GM12878 (cell line): Measurements from ENCODE around the gene STRA8. TPM values are rescaled to one million over a fixed set of nuclear protein-coding genes. Genes with fewer than 3 reads are reported as not detected.

Source experiments
- ATAC-seq: fragments of 200-7000 bp; cut with Tn5 transposase; 3 replicates; pipeline ENCODE4 v1.9.1; 2020; ENCODE audit warnings: mild to moderate bottlenecking, moderate library complexity
- BruUV-seq: library from RNA; stranded (reverse); fragments of 400-500 nt; replicated peaks from 2 replicates; lab custom pipeline; 2021; lab: Mats Ljungman, UMichigan
- CTCF ChIA-PET: fragments of 300-600 bp; sonication (Branson Sonifier 250); formaldehyde crosslinking; extraction: SDS; loops from one replicate; lab custom pipeline; 2021; ENCODE audit warnings: inconsistent platforms; lab: Yijun Ruan, JAX
- POLR2A ChIA-PET: fragments of 350-600 bp; formaldehyde crosslinking; extraction: SDS; loops from one replicate; lab custom pipeline; 2021; ENCODE audit warnings: inconsistent platforms; lab: Charles Lee
- RAD21 ChIA-PET: fragments of 300-600 bp; sonication (Branson Sonifier 250); formaldehyde crosslinking; loops from one replicate; lab custom pipeline; 2023; ENCODE audit warnings: antibody characterized with exemption; ENCODE audit not compliant: unreplicated experiment; lab: Charles Lee
- SMC1A ChIA-PET: fragments of 300-600 bp; sonication (Branson Sonifier 250); formaldehyde crosslinking; loops from one replicate; lab custom pipeline; 2023; ENCODE audit not compliant: unreplicated experiment, uncharacterized antibody; lab: Charles Lee
- DNase-seq: peaks from one replicate; pipeline ENCODE4 v3.0.0-alpha.2; 2011; ENCODE audit warnings: low read depth, low spot score
- FAIRE-seq: peaks from 3 replicates; lab custom pipeline; 2011; peaks lifted over from hg19 to GRCh38; lab: Jason Lieb, UNC
- H2AFZ ChIP-seq: 2 replicates; pipeline ENCODE4 v1.6.0; 2011; ENCODE audit warnings: low read depth, low read length, control low read depth; ENCODE audit not compliant: control insufficient read depth
- H3K27ac ChIP-seq: 2 replicates; pipeline ENCODE4 v1.5.1; 2011; ENCODE audit warnings: control low read depth; ENCODE audit not compliant: control insufficient read depth, insufficient read depth
- H3K27me3 ChIP-seq, 2 experiments: replicated peaks in 1 of 2; 2 replicates each; pipeline versions ENCODE4 v1.6.0 to v1.6.1; 2011; ENCODE audit warnings: low read length in 1 of 2; ENCODE audit not compliant: control insufficient read depth in 2 of 2, insufficient read depth in 2 of 2
- H3K36me3 ChIP-seq, 2 experiments: 2 replicates each; pipeline ENCODE4 v1.5.1; 2011; ENCODE audit warnings: low read length in 1 of 2; ENCODE audit not compliant: control insufficient read depth in 2 of 2, insufficient read depth in 2 of 2
- H3K4me1 ChIP-seq: 2 replicates; pipeline ENCODE4 v1.6.1; 2011; ENCODE audit warnings: mild to moderate bottlenecking, low read length, moderate library complexity, mixed read lengths; ENCODE audit not compliant: control insufficient read depth, insufficient read depth
- H3K4me2 ChIP-seq: 2 replicates; pipeline ENCODE4 v1.6.0; 2011; ENCODE audit warnings: control low read depth; ENCODE audit not compliant: control insufficient read depth, insufficient read depth
- H3K4me3 ChIP-seq: fragments of 200-600 bp; sonication (generic); 2 replicates; pipeline ENCODE4 v1.5.1; 2016
- H3K79me2 ChIP-seq: 2 replicates; pipeline ENCODE4 v1.6.0; 2011; ENCODE audit warnings: low read length; ENCODE audit not compliant: control insufficient read depth, insufficient read depth
- H3K9ac ChIP-seq: 2 replicates; pipeline ENCODE4 v1.8.0; 2011; ENCODE audit warnings: low read length, control low read depth, mixed read lengths; ENCODE audit not compliant: control insufficient read depth, insufficient read depth
- H3K9me3 ChIP-seq: replicated peaks from 3 replicates; pipeline ENCODE4 v1.5.1; 2011; ENCODE audit warnings: mild to moderate bottlenecking, low read length; ENCODE audit not compliant: control insufficient read depth, insufficient read depth
- H4K20me1 ChIP-seq: 2 replicates; pipeline ENCODE4 v1.6.0; 2011; ENCODE audit not compliant: control insufficient read depth, insufficient read depth
- DPF2 ChIP-seq: fragments of 450-650 bp; IDR thresholded peaks from 2 replicates; pipeline ENCODE4 v1.6.1; 2017; ENCODE audit warnings: mild to moderate bottlenecking
- ESRRA ChIP-seq: IDR thresholded peaks from 2 replicates; pipeline ENCODE4 v1.6.1; 2012; ENCODE audit warnings: mild to moderate bottlenecking, low read length, improper control_type of control experiment
- HDAC2 ChIP-seq: fragments of 200-600 bp; sonication (generic); IDR thresholded peaks from 2 replicates; pipeline ENCODE4 v1.6.1; 2017
- KAT2A ChIP-seq: conservative IDR thresholded peaks from 2 replicates; pipeline ENCODE4 v1.6.1; 2011; ENCODE audit warnings: low read depth, low read length; ENCODE audit not compliant: control insufficient read depth
- KDM1A ChIP-seq: fragments of 200-600 bp; sonication (generic); IDR thresholded peaks from 2 replicates; pipeline ENCODE4 v1.6.1; 2016; ENCODE audit warnings: borderline replicate concordance
- MYC ChIP-seq: IDR thresholded peaks from 2 replicates; pipeline ENCODE4 v1.6.1; 2011; ENCODE audit warnings: mild to moderate bottlenecking, low read length, moderate library complexity, inconsistent platforms; ENCODE audit not compliant: insufficient read depth, insufficient replicate concordance, insufficient read length, severe bottlenecking
- NR2C2 ChIP-seq: IDR thresholded peaks from 2 replicates; pipeline ENCODE4 v1.6.1; 2011; ENCODE audit warnings: borderline replicate concordance, low read depth; ENCODE audit not compliant: control insufficient read depth, insufficient read length
- NRF1 ChIP-seq: conservative IDR thresholded peaks from 2 replicates; pipeline ENCODE4 v1.6.1; 2011; ENCODE audit warnings: mild to moderate bottlenecking, low read depth, low read length, improper control_type of control experiment
- POLR2AphosphoS5 ChIP-seq: IDR thresholded peaks from 2 replicates; pipeline ENCODE4 v1.6.1; 2011; ENCODE audit warnings: mild to moderate bottlenecking, low read length, inconsistent platforms
- RELA ChIP-seq: fragments of 450-650 bp; IDR thresholded peaks from 2 replicates; pipeline ENCODE4 v1.8.0; 2014; ENCODE audit warnings: borderline replicate concordance; ENCODE audit not compliant: partially characterized antibody
- SREBF1 ChIP-seq: IDR thresholded peaks from 2 replicates; pipeline ENCODE4 v1.6.1; 2012; ENCODE audit warnings: mild to moderate bottlenecking, low read length
- TBL1XR1 ChIP-seq: IDR thresholded peaks from 2 replicates; pipeline ENCODE4 v1.6.1; 2012; ENCODE audit warnings: low read depth, low read length, improper control_type of control experiment
- WGBS: methylation state at CpG from one replicate; pipeline ENCODE4 v1.1.6; 2016; ENCODE audit warnings: low lambda C conversion rate; ENCODE audit not compliant: insufficient replicate concordance, insufficient coverage; ENCODE audit errors: missing lambda C conversion rate; 5-methylcytosine and 5-hydroxymethylcytosine counted together
- in situ Hi-C: fragments of 300-500 bp; cut with MboI; formaldehyde crosslinking; loops from 9 replicates; pipeline ENCODE4 v1.14.3; 2018; ENCODE audit warnings: mixed read lengths
- intact Hi-C: fragments of 100-400 bp; cut with micrococcal nuclease; formaldehyde crosslinking; loops from one replicate; pipeline ENCODE4 v1.14.2; 2022; ENCODE audit not compliant: unreplicated experiment
- polyA plus RNA-seq, 11 experiments: library from polyadenylated mRNA; depleted of rRNA in 4 of 11; unstranded in 6 of 11; stranded (reverse) in 5 of 11; fragments of >200 nt; fragmentation: Nextera tagmentation in 4 of 11; fragmentation: Illumina TruSeq in 1 of 11; extraction: Ambion mirVana in 4 of 11; extraction: Trizol in 1 of 11; gene quantifications; 1 replicate in 1 of 11; 2 replicates in 10 of 11; pipeline versions ENCODE4 v1.2.1 to v1.2.3, GENCODE V29; 2011 to 2016; ENCODE audit warnings: inconsistent platforms in 2 of 11, missing spikeins in 2 of 11, low read depth in 1 of 11
- total RNA-seq, 4 experiments: library from RNA; depleted of rRNA in 3 of 4; stranded (reverse); fragments of >200 nt in 3 of 4; fragmentation: Illumina TruSeq in 1 of 4; extraction: Trizol in 1 of 4; gene quantifications; 2 replicates each; pipeline versions ENCODE4 v1.2.1 to v1.2.3, GENCODE V29; 2013 to 2021
- TF ChIP-seq, protein P1 (sequence below): fragments of 450-650 bp; IDR thresholded peaks from 2 replicates; pipeline ENCODE4 v1.6.1; 2017; ENCODE audit warnings: mild to moderate bottlenecking, moderate library complexity
- TF ChIP-seq, protein P2 (sequence below): fragments of 450-650 bp; IDR thresholded peaks from 2 replicates; pipeline ENCODE4 v1.6.1; 2016; ENCODE audit warnings: mild to moderate bottlenecking
- TF ChIP-seq, protein P3 (sequence below): IDR thresholded peaks from 2 replicates; pipeline ENCODE4 v1.6.1; 2011; ENCODE audit warnings: mild to moderate bottlenecking, low read depth, low read length, moderate library complexity; ENCODE audit not compliant: insufficient replicate concordance
- TF ChIP-seq, protein P4 (sequence below): IDR thresholded peaks from 2 replicates; pipeline ENCODE4 v1.6.1; 2011; ENCODE audit warnings: borderline replicate concordance, low read depth, mild to moderate bottlenecking, moderate library complexity, mixed read lengths, low read length; ENCODE audit not compliant: insufficient read depth; ENCODE audit errors: extremely low read length

STRA8 gene
- total and polyA plus RNA-seq, 10 of the 15 experiments (the other 5 are each of a cell fraction or from before 2014, with no cell fraction given), result 0.15 TPM; not detected in 9

DNA sequence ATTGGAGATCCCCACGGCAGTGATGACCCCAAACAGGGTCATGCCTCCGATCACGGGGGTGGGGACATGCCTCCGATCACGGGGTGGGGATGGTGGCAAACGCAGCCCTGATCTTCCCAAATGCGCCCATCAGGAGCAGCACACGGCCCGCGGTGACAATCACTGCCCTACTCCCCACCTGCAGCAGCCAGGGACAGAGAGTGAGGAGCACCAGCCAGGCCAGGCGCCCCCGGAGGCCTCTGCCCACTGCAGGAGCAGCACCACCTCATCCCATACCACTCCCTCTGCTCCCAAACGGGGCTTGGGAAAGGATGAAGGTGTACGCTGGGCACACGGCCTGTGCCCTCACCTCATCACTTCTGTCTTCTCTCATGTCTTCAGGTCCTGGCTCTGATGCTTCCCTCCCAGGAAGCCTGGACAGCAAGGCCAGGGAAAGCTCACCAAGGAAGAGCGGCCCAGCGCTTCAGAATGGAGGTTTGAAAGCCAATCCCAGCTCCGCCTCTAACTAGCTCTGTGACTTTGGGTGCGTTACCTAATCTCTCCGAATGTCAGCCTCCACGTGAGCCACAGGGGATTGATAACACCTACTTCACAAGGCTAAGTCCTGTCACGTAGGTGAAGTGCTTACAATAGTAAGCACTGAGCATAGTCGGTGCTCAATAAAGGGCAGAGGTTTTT is 37.1 kb downstream of the STRA8 start:
- no TSS peak for BruUV-seq
- Histone ChIP-seq H3K4me3 (no peak overlapping the region), H3K27ac (no peak overlapping the region), H3K9me3 (no peaks in the 10 kb centered on the region; the same call in 2 of the 3 replicates), H4K20me1 (no peaks in the 10 kb centered on the region), H3K4me1 (no peaks in the 10 kb centered on the region), H3K36me3 (no peaks in the 10 kb centered on the region), H3K4me2 (no peak overlapping the region), H3K9ac (no peak overlapping the region), H3K79me2 (no peaks in the 10 kb centered on the region), H2AFZ (no peak overlapping the region), H3K27me3 (no peaks in the 10 kb centered on the region; a peak in 1 of 4 replicates)
- ATAC-seq (no peak), DNase-seq (no peak), FAIRE-seq (no peak)
- ChIA-PET RAD21 (no interaction called here), POLR2A (no interaction called here), SMC1A (no interaction called here), CTCF (interaction anchor here (1.0 kb wide), 1 partner anchor 10 kb away, joined by 3 read pairs; no protein-coding TSS in a partner anchor)
- in situ Hi-C loops, result loop anchor here (5.0 kb wide), 1 partner anchor 377 kb away; no protein-coding TSS in a partner anchor
- WGBS, result 61% methylated on average over 21 of the region's 23 CpGs
- intact Hi-C loops, result loop anchor here (5.0 kb wide), 1 partner anchor 83 kb away; no protein-coding TSS in a partner anchor
- TF ChIP-seq, protein P1, sequence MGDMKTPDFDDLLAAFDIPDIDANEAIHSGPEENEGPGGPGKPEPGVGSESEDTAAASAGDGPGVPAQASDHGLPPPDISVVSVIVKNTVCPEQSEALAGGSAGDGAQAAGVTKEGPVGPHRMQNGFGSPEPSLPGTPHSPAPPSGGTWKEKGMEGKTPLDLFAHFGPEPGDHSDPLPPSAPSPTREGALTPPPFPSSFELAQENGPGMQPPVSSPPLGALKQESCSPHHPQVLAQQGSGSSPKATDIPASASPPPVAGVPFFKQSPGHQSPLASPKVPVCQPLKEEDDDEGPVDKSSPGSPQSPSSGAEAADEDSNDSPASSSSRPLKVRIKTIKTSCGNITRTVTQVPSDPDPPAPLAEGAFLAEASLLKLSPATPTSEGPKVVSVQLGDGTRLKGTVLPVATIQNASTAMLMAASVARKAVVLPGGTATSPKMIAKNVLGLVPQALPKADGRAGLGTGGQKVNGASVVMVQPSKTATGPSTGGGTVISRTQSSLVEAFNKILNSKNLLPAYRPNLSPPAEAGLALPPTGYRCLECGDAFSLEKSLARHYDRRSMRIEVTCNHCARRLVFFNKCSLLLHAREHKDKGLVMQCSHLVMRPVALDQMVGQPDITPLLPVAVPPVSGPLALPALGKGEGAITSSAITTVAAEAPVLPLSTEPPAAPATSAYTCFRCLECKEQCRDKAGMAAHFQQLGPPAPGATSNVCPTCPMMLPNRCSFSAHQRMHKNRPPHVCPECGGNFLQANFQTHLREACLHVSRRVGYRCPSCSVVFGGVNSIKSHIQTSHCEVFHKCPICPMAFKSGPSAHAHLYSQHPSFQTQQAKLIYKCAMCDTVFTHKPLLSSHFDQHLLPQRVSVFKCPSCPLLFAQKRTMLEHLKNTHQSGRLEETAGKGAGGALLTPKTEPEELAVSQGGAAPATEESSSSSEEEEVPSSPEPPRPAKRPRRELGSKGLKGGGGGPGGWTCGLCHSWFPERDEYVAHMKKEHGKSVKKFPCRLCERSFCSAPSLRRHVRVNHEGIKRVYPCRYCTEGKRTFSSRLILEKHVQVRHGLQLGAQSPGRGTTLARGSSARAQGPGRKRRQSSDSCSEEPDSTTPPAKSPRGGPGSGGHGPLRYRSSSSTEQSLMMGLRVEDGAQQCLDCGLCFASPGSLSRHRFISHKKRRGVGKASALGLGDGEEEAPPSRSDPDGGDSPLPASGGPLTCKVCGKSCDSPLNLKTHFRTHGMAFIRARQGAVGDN, result no peak
- TF ChIP-seq POLR2AphosphoS5 (no peak), ESRRA (no peak), HDAC2 (no peak), NR2C2 (no peak), TBL1XR1 (no peak), DPF2 (no peak), KDM1A (no peak), KAT2A (no peak), NRF1 (no peak), RELA (no peak), MYC (no peak), SREBF1 (no peak)
- TF ChIP-seq, protein P2, sequence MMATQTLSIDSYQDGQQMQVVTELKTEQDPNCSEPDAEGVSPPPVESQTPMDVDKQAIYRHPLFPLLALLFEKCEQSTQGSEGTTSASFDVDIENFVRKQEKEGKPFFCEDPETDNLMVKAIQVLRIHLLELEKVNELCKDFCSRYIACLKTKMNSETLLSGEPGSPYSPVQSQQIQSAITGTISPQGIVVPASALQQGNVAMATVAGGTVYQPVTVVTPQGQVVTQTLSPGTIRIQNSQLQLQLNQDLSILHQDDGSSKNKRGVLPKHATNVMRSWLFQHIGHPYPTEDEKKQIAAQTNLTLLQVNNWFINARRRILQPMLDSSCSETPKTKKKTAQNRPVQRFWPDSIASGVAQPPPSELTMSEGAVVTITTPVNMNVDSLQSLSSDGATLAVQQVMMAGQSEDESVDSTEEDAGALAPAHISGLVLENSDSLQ, result no peak
- TF ChIP-seq, protein P3, sequence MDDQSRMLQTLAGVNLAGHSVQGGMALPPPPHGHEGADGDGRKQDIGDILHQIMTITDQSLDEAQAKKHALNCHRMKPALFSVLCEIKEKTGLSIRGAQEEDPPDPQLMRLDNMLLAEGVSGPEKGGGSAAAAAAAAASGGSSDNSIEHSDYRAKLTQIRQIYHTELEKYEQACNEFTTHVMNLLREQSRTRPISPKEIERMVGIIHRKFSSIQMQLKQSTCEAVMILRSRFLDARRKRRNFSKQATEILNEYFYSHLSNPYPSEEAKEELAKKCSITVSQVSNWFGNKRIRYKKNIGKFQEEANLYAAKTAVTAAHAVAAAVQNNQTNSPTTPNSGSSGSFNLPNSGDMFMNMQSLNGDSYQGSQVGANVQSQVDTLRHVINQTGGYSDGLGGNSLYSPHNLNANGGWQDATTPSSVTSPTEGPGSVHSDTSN, result no peak
- TF ChIP-seq, protein P4, sequence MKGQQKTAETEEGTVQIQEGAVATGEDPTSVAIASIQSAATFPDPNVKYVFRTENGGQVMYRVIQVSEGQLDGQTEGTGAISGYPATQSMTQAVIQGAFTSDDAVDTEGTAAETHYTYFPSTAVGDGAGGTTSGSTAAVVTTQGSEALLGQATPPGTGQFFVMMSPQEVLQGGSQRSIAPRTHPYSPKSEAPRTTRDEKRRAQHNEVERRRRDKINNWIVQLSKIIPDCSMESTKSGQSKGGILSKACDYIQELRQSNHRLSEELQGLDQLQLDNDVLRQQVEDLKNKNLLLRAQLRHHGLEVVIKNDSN, result no peak
